Stomach (tissue), 9 donors: ENCODE results near the gene MEG3. TPM values are rescaled to one million over a fixed set of nuclear protein-coding genes. Genes with fewer than 3 reads are reported as not detected.
A peak's percentile ranks its signal among the peaks of the same experiment; 100 is the strongest.

Source experiments
- DNase-seq, 2 donors: peaks; one replicate each; pipeline versions ENCODE4 v3.0.0 to v3.0.0-alpha.2; 2013 to 2019
- H3K27ac ChIP-seq, 5 donors: fragments of 200-600 bp in 4 of 5; sonication (generic) in 4 of 5; one replicate each; pipeline ENCODE4 v1.5.1; 2013 to 2019; ENCODE audit warnings: mild to moderate bottlenecking in 1 of 5, moderate library complexity in 1 of 5
- H3K27me3 ChIP-seq, 3 donors: fragments of 200-600 bp; sonication (generic); one replicate each; pipeline ENCODE4 v1.5.1; 2017 to 2019; ENCODE audit warnings: mixed run types in 1 of 3
- H3K36me3 ChIP-seq, 4 donors: fragments of 200-600 bp; sonication (generic); 1 replicate in 3 of 4; 2 replicates in 1 of 4; pipeline ENCODE4 v1.5.1; 2016 to 2019
- H3K4me1 ChIP-seq, 4 donors: fragments of 200-600 bp; sonication (generic); one replicate each; pipeline ENCODE4 v1.5.1; 2016 to 2019
- H3K4me3 ChIP-seq, 4 donors: fragments of 200-600 bp; sonication (generic) in 3 of 4; one replicate each; pipeline ENCODE4 v1.5.1; 2016 to 2019; ENCODE audit warnings: mild to moderate bottlenecking in 1 of 4
- H3K9me3 ChIP-seq, 4 donors: fragments of 200-600 bp; sonication (generic); one replicate each; pipeline ENCODE4 v1.5.1; 2016 to 2019
- EP300 ChIP-seq: sonication (generic); formaldehyde crosslinking; IDR thresholded peaks from one replicate; pipeline ENCODE4 v1.6.1; 2017; ENCODE audit warnings: antibody characterized with exemption
- POLR2A ChIP-seq, 4 donors: fragments of 450-650 bp; IDR thresholded peaks; one replicate each; pipeline ENCODE4 v1.6.1; 2016; ENCODE audit warnings: antibody characterized with exemption in 4 of 4, control low read depth in 2 of 4, mild to moderate bottlenecking in 1 of 4, moderate library complexity in 1 of 4
- POLR2AphosphoS5 ChIP-seq, 3 donors: sonication (generic); formaldehyde crosslinking; IDR thresholded peaks; one replicate each; pipeline ENCODE4 v1.6.1; 2016; ENCODE audit warnings: antibody characterized with exemption in 3 of 3
- WGBS, 5 donors: extraction: QIAGEN DNeasy Blood & Tissue Kit in 3 of 5; methylation state at CpG; one replicate each; pipeline versions ENCODE4 v1.1.5 to v1.1.7; 2013 to 2018; 5-methylcytosine and 5-hydroxymethylcytosine counted together
- intact Hi-C: fragments of 100-400 bp; cut with DNase I; formaldehyde crosslinking; loops from one replicate; pipeline ENCODE4 v1.15.1; 2023; ENCODE audit warnings: low total_unique reads
- polyA plus RNA-seq, 3 donors: library from polyadenylated mRNA; stranded (reverse); fragments of 200-250 nt; gene quantifications; one replicate each; pipeline ENCODE4 v1.2.3, GENCODE V29; 2013
- total RNA-seq, 5 donors: library from RNA; depleted of rRNA; stranded (reverse); fragments of >200 nt; gene quantifications; one replicate each; pipeline versions ENCODE4 v1.1.0 to v1.2.3, GENCODE V29; 2014 to 2016
- TF ChIP-seq, protein P1 (sequence below), 7 experiments: fragments of 450-650 bp in 4 of 7; fragments of 200-600 bp in 3 of 7; sonication (generic) in 3 of 7; IDR thresholded peaks; one replicate each; pipeline ENCODE4 v1.5.1; 2016 to 2019; ENCODE audit warnings: antibody characterized with exemption in 7 of 7, control low read depth in 2 of 7, mild to moderate bottlenecking in 1 of 7
- donor health status: healthy with polysubstance abuse.
- donor health status: Bipolar disorder and iron deficiency.
- donor health status: healthy.

The MEG3 gene
- total and polyA plus RNA-seq, 8 donors, result 13.4 to 390 (median 99.2) TPM

DNA sequence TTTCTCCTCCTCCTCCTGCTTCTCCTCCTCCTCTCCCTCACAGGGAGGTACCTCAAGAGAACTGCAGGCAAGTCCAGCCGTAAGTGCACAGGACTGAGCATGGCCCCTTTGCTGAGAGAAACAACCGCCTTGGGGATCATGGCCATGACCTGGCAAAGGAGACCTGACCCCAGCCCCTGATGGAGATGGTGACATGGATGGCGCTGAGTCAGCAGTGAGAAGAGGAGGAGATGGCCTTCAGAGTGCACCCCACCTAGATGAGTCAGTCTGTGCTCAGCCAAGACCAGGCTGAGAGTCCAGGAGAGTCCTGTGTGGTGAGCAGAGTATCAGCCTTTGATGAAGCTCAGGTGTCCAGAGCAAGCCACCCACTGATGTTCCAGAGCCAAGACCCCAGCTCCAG, 36.4 kb downstream of the MEG3 start:
- Histone ChIP-seq H3K36me3 (no peaks in the 10 kb centered on the region), H3K27me3 (peaks cover 0 to 46% (median 0%) of the 10 kb centered on the region in 3 donors), H3K9me3 (no peaks in the 10 kb centered on the region), H3K4me1 (no peaks in the 10 kb centered on the region), H3K4me3 (no peak overlapping the region), H3K27ac (no peak overlapping the region)
- TF ChIP-seq, protein P1, sequence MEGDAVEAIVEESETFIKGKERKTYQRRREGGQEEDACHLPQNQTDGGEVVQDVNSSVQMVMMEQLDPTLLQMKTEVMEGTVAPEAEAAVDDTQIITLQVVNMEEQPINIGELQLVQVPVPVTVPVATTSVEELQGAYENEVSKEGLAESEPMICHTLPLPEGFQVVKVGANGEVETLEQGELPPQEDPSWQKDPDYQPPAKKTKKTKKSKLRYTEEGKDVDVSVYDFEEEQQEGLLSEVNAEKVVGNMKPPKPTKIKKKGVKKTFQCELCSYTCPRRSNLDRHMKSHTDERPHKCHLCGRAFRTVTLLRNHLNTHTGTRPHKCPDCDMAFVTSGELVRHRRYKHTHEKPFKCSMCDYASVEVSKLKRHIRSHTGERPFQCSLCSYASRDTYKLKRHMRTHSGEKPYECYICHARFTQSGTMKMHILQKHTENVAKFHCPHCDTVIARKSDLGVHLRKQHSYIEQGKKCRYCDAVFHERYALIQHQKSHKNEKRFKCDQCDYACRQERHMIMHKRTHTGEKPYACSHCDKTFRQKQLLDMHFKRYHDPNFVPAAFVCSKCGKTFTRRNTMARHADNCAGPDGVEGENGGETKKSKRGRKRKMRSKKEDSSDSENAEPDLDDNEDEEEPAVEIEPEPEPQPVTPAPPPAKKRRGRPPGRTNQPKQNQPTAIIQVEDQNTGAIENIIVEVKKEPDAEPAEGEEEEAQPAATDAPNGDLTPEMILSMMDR (IDR thresholded peaks at IDR 0.05), result no peak
- TF ChIP-seq POLR2AphosphoS5 (IDR thresholded peaks at IDR 0.05) (no peak), POLR2A (IDR thresholded peaks at IDR 0.05) (no peak)
- DNase-seq, result no peak
- 65 to 88% (median 74%) methylated on average over 3 of the region's 3 CpGs for WGBS, 5 donors
- intact Hi-C loops, result no loop called here

DNA sequence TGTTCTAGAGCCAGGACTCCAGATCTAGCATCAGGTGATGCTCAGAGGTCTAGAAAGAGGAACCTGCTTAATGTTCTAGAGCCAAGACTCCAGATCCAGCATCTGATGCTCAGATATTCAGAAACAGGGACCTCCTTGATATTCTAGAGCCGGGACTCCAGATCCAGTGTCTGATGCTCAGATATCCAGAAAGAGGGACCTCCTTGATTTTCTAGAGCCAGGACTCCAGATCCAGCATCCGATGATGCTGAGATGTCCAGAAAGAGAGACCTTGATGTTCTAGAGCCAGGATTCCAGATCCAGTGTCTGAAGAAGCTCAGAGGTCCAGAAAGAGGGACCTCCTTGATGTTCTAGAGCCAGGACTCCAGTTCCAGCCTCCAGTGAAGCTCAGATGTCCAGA, 36.9 kb downstream of the MEG3 start:
- Histone ChIP-seq H3K36me3 (no peaks in the 10 kb centered on the region), H3K4me3 (no peak overlapping the region), H3K9me3 (no peaks in the 10 kb centered on the region), H3K4me1 (no peaks in the 10 kb centered on the region), H3K27me3 (peaks cover 0 to 45% (median 0%) of the 10 kb centered on the region in 3 donors), H3K27ac (no peak overlapping the region)
- WGBS, 5 donors, result 84 to 95% (median 90%) methylated on average over 2 of the region's 2 CpGs
- DNase-seq, result no peak
- intact Hi-C loops, result no loop called here
- TF ChIP-seq EP300 (no peak), POLR2AphosphoS5 (IDR thresholded peaks at IDR 0.05) (no peak), POLR2A (IDR thresholded peaks at IDR 0.05) (no peak)
- TF ChIP-seq, protein P1 (IDR thresholded peaks at IDR 0.05), result no peak

DNA sequence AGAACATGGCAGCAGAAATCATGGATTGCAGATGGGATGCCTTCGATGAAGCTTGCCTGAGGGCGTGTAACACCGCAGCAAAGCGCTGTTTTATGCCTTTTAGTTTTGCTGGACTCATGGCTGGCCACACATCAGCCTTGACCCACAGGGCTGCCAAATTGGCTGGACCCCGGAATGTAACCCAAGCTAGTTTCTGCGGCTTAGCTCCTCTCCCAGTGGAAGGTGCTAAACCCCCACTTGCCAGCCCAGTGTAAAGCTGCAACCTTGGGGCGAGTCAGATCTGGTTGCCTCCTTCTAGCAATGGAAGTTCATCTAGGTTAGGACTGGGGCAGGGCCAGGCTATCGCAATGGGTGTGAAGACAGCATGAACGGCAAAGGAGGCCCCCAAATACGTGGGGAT, 38.3 kb downstream of the MEG3 start:
- DNase-seq, result no peak
- no peak for TF ChIP-seq POLR2AphosphoS5 (IDR thresholded peaks at IDR 0.05)
- no peak for TF ChIP-seq POLR2A (IDR thresholded peaks at IDR 0.05)
- no peak for TF ChIP-seq EP300
- TF ChIP-seq, protein P1 (IDR thresholded peaks at IDR 0.05), result no peak
- intact Hi-C loops, result no loop called here
- Histone ChIP-seq H3K4me3 (no peak overlapping the region), H3K27ac (no peak overlapping the region), H3K27me3 (peaks cover 0 to 31% (median 0%) of the 10 kb centered on the region in 3 donors), H3K4me1 (no peaks in the 10 kb centered on the region), H3K9me3 (no peaks in the 10 kb centered on the region), H3K36me3 (no peaks in the 10 kb centered on the region)
- WGBS, 5 donors, result 77 to 88% (median 84%) methylated on average over 10 of the region's 10 CpGs

- no peak overlapping the region for H3K4me3 ChIP-seq
- DNase-seq, result peak in 1 of 2 donors; percentile 64
- no peak overlapping the region for H3K27ac ChIP-seq
- peaks cover 0 to 21% (median 0%) of the 10 kb centered on the region in 3 donors for H3K27me3 ChIP-seq
- 59 to 71% (median 64%) methylated on average over 9 of the region's 9 CpGs for WGBS, 5 donors
- TF ChIP-seq POLR2AphosphoS5 (IDR thresholded peaks at IDR 0.05), result no peak
- no peak for TF ChIP-seq EP300
- TF ChIP-seq, protein P1 (IDR thresholded peaks at IDR 0.05), result no peak
- no peak for TF ChIP-seq POLR2A (IDR thresholded peaks at IDR 0.05)
- no peaks in the 10 kb centered on the region for H3K36me3 ChIP-seq
- intact Hi-C loops, result no loop called here
- H3K4me1 ChIP-seq, result no peaks in the 10 kb centered on the region
- no peaks in the 10 kb centered on the region for H3K9me3 ChIP-seq
These were observed 39.2 kb downstream of the MEG3 start for GRCh38 chr14:100864960-100865681.
